MG63 (cell line): Measurements from ENCODE around the gene RABGGTB. TPM values are rescaled to one million over a fixed set of nuclear protein-coding genes. Genes with fewer than 3 reads are reported as not detected.

ENCODE experiments used
- DNase-seq: peaks from one replicate; pipeline ENCODE4 v3.0.0-alpha.2; 2020
- H3K27me3 ChIP-seq: fragments of 250-450 bp; sonication (Bioruptor Pico); 2 replicates; pipeline ENCODE4 v1.5.1; 2020; ENCODE audit warnings: mild to moderate bottlenecking, moderate library complexity
- H3K36me3 ChIP-seq: fragments of 250-450 bp; sonication (Bioruptor Pico); 2 replicates; pipeline ENCODE4 v1.5.1; 2020; ENCODE audit warnings: mild to moderate bottlenecking, moderate library complexity
- H3K4me3 ChIP-seq: fragments of 250-450 bp; sonication (Bioruptor Pico); 2 replicates; pipeline ENCODE4 v1.5.1; 2020; ENCODE audit warnings: mild to moderate bottlenecking, moderate library complexity
- H3K9me3 ChIP-seq: fragments of 250-450 bp; sonication (Bioruptor Pico); 2 replicates; pipeline ENCODE4 v1.5.1; 2020; ENCODE audit warnings: mild to moderate bottlenecking, moderate library complexity
- total RNA-seq: library from RNA; depleted of rRNA; stranded (reverse); fragments of >200 nt; shearing (Covaris generic); gene quantifications from 2 replicates; pipeline ENCODE4 v1.2.3, GENCODE V29; 2014; ENCODE audit warnings: low replicate concordance; rRNA removed

The RABGGTB gene
- total RNA-seq, 1 experiment from 2014 or later = 95.1 TPM

- no peak overlapping the region for H3K4me3 ChIP-seq
These were observed 52.0 kb downstream of the RABGGTB start for GRCh38 chr1:75838079-75838478.

GRCh38 chr1:75841421-75841820, 55.4 kb downstream of the RABGGTB start:
- no peaks in the 10 kb centered on the region for H3K9me3 ChIP-seq
- H3K27me3 ChIP-seq = no peaks in the 10 kb centered on the region
- no peak overlapping the region for H3K4me3 ChIP-seq
- H3K36me3 ChIP-seq = no peaks in the 10 kb centered on the region
- DNase-seq = no peak

More at GRCh38 chr1:75838079-75838478, 52.0 kb downstream of the RABGGTB start:
- no peaks in the 10 kb centered on the region for H3K36me3 ChIP-seq
- DNase-seq = no peak
- H3K27me3 ChIP-seq = no peaks in the 10 kb centered on the region
- no peaks in the 10 kb centered on the region for H3K9me3 ChIP-seq

Other genes with a start within 250 kb of the RABGGTB start
- gene SLC44A5, start 175.1 kb upstream of the RABGGTB start, total RNA-seq = not detected in 2 replicates
- 26.9 and 62.7 TPM in 2 replicates for gene ACADM, start 61.5 kb upstream of the RABGGTB start, total RNA-seq
- not detected in 2 replicates for gene MSH4, start 10.6 kb downstream of the RABGGTB start, total RNA-seq
- not detected in 2 replicates for gene ASB17, start 146.1 kb downstream of the RABGGTB start, total RNA-seq